Measurements from ENCODE around the gene CES2. TPM values are rescaled to one million over a fixed set of nuclear protein-coding genes. Genes with fewer than 3 reads are reported as not detected.
A peak's percentile ranks its signal among the peaks of the same experiment; 100 is the strongest.
"Not testable (repeated sequence)": the region's sequence is repeated elsewhere in the genome, so short reads cannot be mapped to it uniquely, and the experiment has no call there.

CES2 gene
- total RNA-seq, 3 donors from 2014 or later, result 22.6 to 25.3 (median 24.3) TPM

- H3K4me3 Mint-ChIP-seq, result peak overlapping the region; percentile 61
- not testable (repeated sequence) for ATAC-seq; H3K27me3 Mint-ChIP-seq (ENCODE audit: low read depth); H3K9me3 Mint-ChIP-seq; H3K36me3 Mint-ChIP-seq (ENCODE audit: insufficient read depth); H3K4me1 Mint-ChIP-seq (ENCODE audit: low read depth)
- DNase-seq, result peak; percentile 26
These were observed 39.6 kb downstream of the CES2 start for GRCh38 chr16:66974932-66975246.

GRCh38 chr16:66975302-66975893, 40.1 kb downstream of the CES2 start:
- H3K4me1 Mint-ChIP-seq (ENCODE audit: low read depth), result peaks cover 9% of the 10 kb centered on the region
- no peak for ATAC-seq
- no peaks in the 10 kb centered on the region for H3K9me3 Mint-ChIP-seq
- no peak for DNase-seq
- peak overlapping the region; percentile 61 for H3K4me3 Mint-ChIP-seq
- peaks cover 3% of the 10 kb centered on the region for H3K27me3 Mint-ChIP-seq (ENCODE audit: low read depth)
- H3K36me3 Mint-ChIP-seq (ENCODE audit: insufficient read depth), result no peaks in the 10 kb centered on the region

GRCh38 chr16:66976746-66977145, 41.4 kb downstream of the CES2 start:
- Mint-ChIP-seq H3K36me3 (ENCODE audit: insufficient read depth) (no peaks in the 10 kb centered on the region), H3K4me3 (no peak overlapping the region)
- no peak for ATAC-seq

GRCh38 chr16:66977341-66978113, 42.2 kb downstream of the CES2 start:
- H3K4me1 Mint-ChIP-seq (ENCODE audit: low read depth), result peaks cover 17% of the 10 kb centered on the region
- no peaks in the 10 kb centered on the region for H3K9me3 Mint-ChIP-seq
- no peaks in the 10 kb centered on the region for H3K36me3 Mint-ChIP-seq (ENCODE audit: insufficient read depth)
- peaks cover 3% of the 10 kb centered on the region for H3K27me3 Mint-ChIP-seq (ENCODE audit: low read depth)
- ATAC-seq (peak; percentile 97 to 99), DNase-seq (peak; percentile 92)
- no peak overlapping the region for H3K4me3 Mint-ChIP-seq

More at GRCh38 chr16:66976746-66977145, 41.4 kb downstream of the CES2 start:
- DNase-seq, result no peak
- no peaks in the 10 kb centered on the region for H3K9me3 Mint-ChIP-seq
- peaks cover 11% of the 10 kb centered on the region for H3K4me1 Mint-ChIP-seq (ENCODE audit: low read depth)
- H3K27me3 Mint-ChIP-seq (ENCODE audit: low read depth), result peaks cover 3% of the 10 kb centered on the region

GRCh38 chr16:66979011-66979717, 43.8 kb downstream of the CES2 start:
- DNase-seq (no peak), ATAC-seq (no peak)
- Mint-ChIP-seq H3K9me3 (no peaks in the 10 kb centered on the region), H3K27me3 (ENCODE audit: low read depth) (peaks cover 3% of the 10 kb centered on the region), H3K36me3 (ENCODE audit: insufficient read depth) (no peaks in the 10 kb centered on the region), H3K4me3 (no peak overlapping the region), H3K4me1 (ENCODE audit: low read depth) (peaks cover 27% of the 10 kb centered on the region)

- Mint-ChIP-seq H3K36me3 (ENCODE audit: insufficient read depth) (no peaks in the 10 kb centered on the region), H3K27me3 (ENCODE audit: low read depth) (no peaks in the 10 kb centered on the region), H3K4me3 (no peak overlapping the region), H3K4me1 (ENCODE audit: low read depth) (peaks cover 38% of the 10 kb centered on the region), H3K9me3 (no peaks in the 10 kb centered on the region)
- ATAC-seq, result no peak
- no peak for DNase-seq
These were observed 47.7 kb downstream of the CES2 start for GRCh38 chr16:66983033-66983432.

GRCh38 chr16:66984892-66985311, 49.6 kb downstream of the CES2 start:
- ATAC-seq, result peak; percentile 91 to 92
- H3K4me3 Mint-ChIP-seq, result peak overlapping the region; percentile 58
- peak; percentile 43 for DNase-seq
- H3K4me1 Mint-ChIP-seq (ENCODE audit: low read depth), result peaks cover 38% of the 10 kb centered on the region
- H3K27me3 Mint-ChIP-seq (ENCODE audit: low read depth), result no peaks in the 10 kb centered on the region
- H3K36me3 Mint-ChIP-seq (ENCODE audit: insufficient read depth), result no peaks in the 10 kb centered on the region
- no peaks in the 10 kb centered on the region for H3K9me3 Mint-ChIP-seq

GRCh38 chr16:66986559-66986958, 51.2 kb downstream of the CES2 start:
- no peak for ATAC-seq
- no peak overlapping the region for H3K4me3 Mint-ChIP-seq
- no peaks in the 10 kb centered on the region for H3K36me3 Mint-ChIP-seq (ENCODE audit: insufficient read depth)
- DNase-seq, result no peak
- no peaks in the 10 kb centered on the region for H3K27me3 Mint-ChIP-seq (ENCODE audit: low read depth)
- peaks cover 36% of the 10 kb centered on the region for H3K4me1 Mint-ChIP-seq (ENCODE audit: low read depth)
- H3K9me3 Mint-ChIP-seq, result no peaks in the 10 kb centered on the region

GRCh38 chr16:66988197-66988788, 53.0 kb downstream of the CES2 start, which contains the start of gene CES4A:
Gene CES4A (plus strand): TSS chr16:66988589. CDS start chr16:66988773, 184 bp downstream.
- Mint-ChIP-seq H3K4me3 (no peak within 1 kb of the TSS), H3K27me3 (ENCODE audit: low read depth) (no peaks in the 10 kb centered on the region), H3K9me3 (no peaks in the 10 kb centered on the region), H3K36me3 (ENCODE audit: insufficient read depth) (no peaks in the 10 kb centered on the region), H3K4me1 (ENCODE audit: low read depth) (peaks cover 29% of the 10 kb centered on the region)
- ATAC-seq (no peak), DNase-seq (no peak)

GRCh38 chr16:66991545-66992077, 56.3 kb downstream of the CES2 start:
- Mint-ChIP-seq H3K4me1 (ENCODE audit: low read depth) (peaks cover 4% of the 10 kb centered on the region), H3K27me3 (ENCODE audit: low read depth) (no peaks in the 10 kb centered on the region), H3K36me3 (ENCODE audit: insufficient read depth) (no peaks in the 10 kb centered on the region), H3K4me3 (no peak overlapping the region), H3K9me3 (no peaks in the 10 kb centered on the region)
- DNase-seq, result no peak
- ATAC-seq, result no peak

GRCh38 chr16:66993558-66993957, 58.2 kb downstream of the CES2 start:
- H3K4me3 Mint-ChIP-seq; DNase-seq; H3K9me3 Mint-ChIP-seq; H3K4me1 Mint-ChIP-seq (ENCODE audit: low read depth); H3K27me3 Mint-ChIP-seq (ENCODE audit: low read depth); H3K36me3 Mint-ChIP-seq (ENCODE audit: insufficient read depth); ATAC-seq: not testable (repeated sequence)

Other genes starting within 250 kb of the CES2 start
- gene CMTM4, start 238.8 kb upstream of the CES2 start, total RNA-seq, result 1 to 10 TPM; 2.6 to 3.0 (median 2.8) TPM
- gene DYNC1LI2, start 183.9 kb upstream of the CES2 start, total RNA-seq, result 10 to 100 TPM; 45.9 to 55.5 (median 53.6) TPM
- not detected for gene TERB1, start 133.9 kb upstream of the CES2 start, total RNA-seq
- 100 to 1,000 TPM in 1 of 3 donors, 10 to 100 TPM in 2; 93.8 to 111 (median 94.8) TPM for gene NAE1, start 104.5 kb upstream of the CES2 start, total RNA-seq
- under 1 TPM in 1 of 3 donors, not detected in 2; 0.18 TPM for gene CA7, start 91.1 kb upstream of the CES2 start, total RNA-seq
- gene PDP2, start 55.0 kb upstream of the CES2 start, total RNA-seq, result 10 to 100 TPM; 27.4 to 31.1 (median 28.4) TPM
- gene CDH16, start 16.6 kb upstream of the CES2 start, total RNA-seq, result not detected
- under 1 TPM; 0.15 to 0.50 (median 0.38) TPM for gene RRAD, start 10.0 kb upstream of the CES2 start, total RNA-seq
- gene CIAO2B, start 1.1 kb upstream of the CES2 start, total RNA-seq, result 100 to 1,000 TPM; 201 to 220 (median 212) TPM
- under 1 TPM in 2 of 3 donors, not detected in 1; 0.10 to 0.30 TPM for gene CES3, start 25.8 kb downstream of the CES2 start, total RNA-seq
- 10 to 100 TPM in 1 of 3 donors, 1 to 10 TPM in 2; 6.2 to 10.7 (median 6.6) TPM for gene CES4A, start 53.1 kb downstream of the CES2 start, total RNA-seq
- 100 to 1,000 TPM; 128 to 132 (median 129) TPM for gene CBFB, start 93.6 kb downstream of the CES2 start, total RNA-seq
- 10 to 100 TPM; 17.4 to 19.5 (median 18.6) TPM for gene PHAF1, start 174.4 kb downstream of the CES2 start, total RNA-seq
- gene B3GNT9, start 215.5 kb downstream of the CES2 start, total RNA-seq, result 1 to 10 TPM; 1.3 to 1.9 (median 1.3) TPM
- gene TRADD, start 224.4 kb downstream of the CES2 start, total RNA-seq, result 10 to 100 TPM; 16.0 to 20.3 (median 17.4) TPM
- gene FBXL8, start 224.4 kb downstream of the CES2 start, total RNA-seq, result 1 to 10 TPM; 4.8 to 8.9 (median 6.1) TPM
- gene HSF4, start 229.2 kb downstream of the CES2 start, total RNA-seq, result 1 to 10 TPM; 2.8 to 6.1 (median 4.0) TPM
- gene NOL3, start 235.0 kb downstream of the CES2 start, total RNA-seq, result 1 to 10 TPM in 2 of 3 donors, under 1 TPM in 1; 0.99 to 3.7 (median 1.4) TPM
- gene MATCAP1, start 248.4 kb downstream of the CES2 start, total RNA-seq, result 10 to 100 TPM; 10.1 to 15.5 (median 14.7) TPM

All from activated T-cell treated with anti-CD3 and anti-CD28 coated beads, Interleukin-2, amount 50 U/mL, for 4 hours (primary cell).